Measurements from ENCODE around the gene WWOX. TPM values are rescaled to one million over a fixed set of nuclear protein-coding genes. Genes with fewer than 3 reads are reported as not detected.

The WWOX gene
- total and polyA plus RNA-seq, 2 experiments from 2014 or later = 22.1 to 123 TPM

DNA sequence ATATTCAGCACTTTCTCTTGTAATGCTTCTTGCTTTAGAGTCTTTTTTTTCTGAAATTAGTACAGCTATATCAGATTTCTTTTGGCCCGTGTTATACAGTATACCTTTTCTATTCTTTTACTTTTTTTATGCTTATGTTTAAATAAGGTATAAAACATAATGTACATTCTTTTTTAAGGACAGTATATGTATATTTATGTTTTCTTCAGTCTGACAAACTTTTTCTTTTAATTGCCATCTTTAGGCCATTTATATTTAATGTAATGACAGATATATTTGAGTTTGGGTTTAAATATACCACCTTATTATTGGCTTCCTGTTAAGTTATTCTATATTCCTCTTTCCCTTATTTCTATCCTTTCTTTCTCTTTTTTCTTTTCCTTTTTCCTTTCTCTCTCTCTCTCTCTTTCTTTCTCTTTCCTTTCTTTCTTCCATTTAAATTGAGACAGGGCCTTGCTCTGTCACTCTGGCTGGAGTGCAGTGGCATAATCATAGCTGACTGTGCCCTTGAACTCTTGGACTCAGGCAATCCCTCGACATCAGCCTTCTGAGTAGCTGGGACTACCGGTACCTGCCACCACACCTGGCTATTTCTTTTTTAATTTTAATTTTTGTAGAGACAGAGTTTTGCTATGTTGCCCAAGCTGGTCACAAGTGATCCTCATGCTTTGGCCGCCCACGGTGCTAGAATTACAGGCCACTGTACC, 61.7 kb downstream of the WWOX start:
- TF ChIP-seq, protein P1, sequence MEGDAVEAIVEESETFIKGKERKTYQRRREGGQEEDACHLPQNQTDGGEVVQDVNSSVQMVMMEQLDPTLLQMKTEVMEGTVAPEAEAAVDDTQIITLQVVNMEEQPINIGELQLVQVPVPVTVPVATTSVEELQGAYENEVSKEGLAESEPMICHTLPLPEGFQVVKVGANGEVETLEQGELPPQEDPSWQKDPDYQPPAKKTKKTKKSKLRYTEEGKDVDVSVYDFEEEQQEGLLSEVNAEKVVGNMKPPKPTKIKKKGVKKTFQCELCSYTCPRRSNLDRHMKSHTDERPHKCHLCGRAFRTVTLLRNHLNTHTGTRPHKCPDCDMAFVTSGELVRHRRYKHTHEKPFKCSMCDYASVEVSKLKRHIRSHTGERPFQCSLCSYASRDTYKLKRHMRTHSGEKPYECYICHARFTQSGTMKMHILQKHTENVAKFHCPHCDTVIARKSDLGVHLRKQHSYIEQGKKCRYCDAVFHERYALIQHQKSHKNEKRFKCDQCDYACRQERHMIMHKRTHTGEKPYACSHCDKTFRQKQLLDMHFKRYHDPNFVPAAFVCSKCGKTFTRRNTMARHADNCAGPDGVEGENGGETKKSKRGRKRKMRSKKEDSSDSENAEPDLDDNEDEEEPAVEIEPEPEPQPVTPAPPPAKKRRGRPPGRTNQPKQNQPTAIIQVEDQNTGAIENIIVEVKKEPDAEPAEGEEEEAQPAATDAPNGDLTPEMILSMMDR (IDR thresholded peaks at IDR 0.05; ENCODE audit: low read depth, low read length) = no peak
- Histone ChIP-seq H3K27ac (no peak overlapping the region), H3K9me3 (ENCODE audit: low read depth) (no peaks in the 10 kb centered on the region), H3K27me3 (no peaks in the 10 kb centered on the region), H3K4me3 (no peak overlapping the region), H3K4me1 (ENCODE audit: low read depth) (no peaks in the 10 kb centered on the region), H3K36me3 (no peaks in the 10 kb centered on the region)
- no peak for DNase-seq (ENCODE audit: low read depth in 1 of 2, low spot score in 1 of 2)

DNA sequence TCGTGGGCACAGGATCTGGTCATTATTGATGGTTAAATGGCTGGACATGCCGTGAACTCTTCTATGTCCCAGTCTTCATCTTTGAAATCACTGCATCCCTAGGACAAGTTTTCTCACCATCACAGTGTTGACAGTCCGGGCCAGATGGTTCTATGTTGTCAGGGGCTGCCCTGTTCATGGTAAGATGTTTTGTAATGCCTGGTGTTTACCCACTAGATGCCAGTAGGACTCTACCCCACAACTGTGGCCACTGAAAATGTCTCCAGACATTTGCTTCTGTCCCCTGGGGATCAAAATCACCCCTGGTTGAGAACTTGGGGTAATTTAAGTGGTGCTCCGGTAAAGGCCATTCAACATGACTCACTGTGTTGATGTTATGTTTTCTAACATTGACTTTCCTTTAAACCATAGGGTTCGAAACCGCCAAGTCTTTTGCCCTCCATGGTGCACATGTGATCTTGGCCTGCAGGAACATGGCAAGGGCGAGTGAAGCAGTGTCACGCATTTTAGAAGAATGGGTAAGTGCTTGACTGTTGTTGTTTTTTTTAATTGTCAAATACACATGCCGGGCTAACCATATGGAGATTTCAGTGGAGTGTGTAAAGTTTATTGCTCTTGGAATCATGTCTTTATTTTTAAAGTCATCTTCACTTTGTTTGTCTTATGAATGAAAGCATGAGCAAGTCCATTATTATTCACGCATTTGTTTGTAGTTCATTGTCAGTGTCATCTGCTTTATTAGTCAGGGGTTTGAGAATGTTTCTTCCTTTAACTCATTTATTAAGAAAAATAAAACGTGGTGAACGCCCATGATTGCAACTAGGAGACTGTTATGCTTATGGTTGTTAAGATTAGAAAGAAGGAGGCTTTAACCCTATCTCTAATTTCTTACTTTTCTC, 64.6 kb downstream of the WWOX start:
- TF ChIP-seq, protein P1 (IDR thresholded peaks at IDR 0.05; ENCODE audit: low read depth, low read length) = no peak
- Histone ChIP-seq H3K27me3 (no peaks in the 10 kb centered on the region), H3K4me1 (ENCODE audit: low read depth) (no peaks in the 10 kb centered on the region), H3K9me3 (ENCODE audit: low read depth) (no peaks in the 10 kb centered on the region), H3K27ac (no peak overlapping the region), H3K4me3 (no peak overlapping the region), H3K36me3 (no peaks in the 10 kb centered on the region)
- no peak for DNase-seq (ENCODE audit: low read depth in 1 of 2, low spot score in 1 of 2)

DNA sequence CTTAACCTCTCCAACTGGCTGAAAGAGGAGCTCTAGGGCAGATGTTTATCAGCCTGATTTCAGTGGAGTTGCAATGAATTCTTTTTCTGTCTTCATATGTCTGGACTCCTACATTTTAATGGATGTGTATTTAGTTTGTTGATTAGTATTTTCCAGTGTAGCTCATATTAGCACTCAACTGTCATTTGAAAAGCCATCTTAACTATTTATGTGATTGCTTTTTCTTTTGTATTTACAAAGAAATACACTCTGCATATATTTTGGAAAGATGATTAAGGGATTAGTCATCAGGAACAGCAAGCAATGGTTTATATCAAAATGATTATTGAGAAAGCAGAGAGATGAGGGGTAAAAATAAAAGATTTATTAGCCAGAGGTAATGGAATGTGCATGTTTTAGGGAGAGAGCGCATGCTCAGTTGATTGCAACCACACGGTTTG, 71.1 kb downstream of the WWOX start:
- Histone ChIP-seq H3K27me3 (no peaks in the 10 kb centered on the region), H3K4me3 (no peak overlapping the region), H3K4me1 (ENCODE audit: low read depth) (no peaks in the 10 kb centered on the region), H3K9me3 (ENCODE audit: low read depth) (no peaks in the 10 kb centered on the region), H3K36me3 (no peaks in the 10 kb centered on the region), H3K27ac (no peak overlapping the region)
- no peak for DNase-seq (ENCODE audit: low read depth in 1 of 2, low spot score in 1 of 2)
- TF ChIP-seq, protein P1 (IDR thresholded peaks at IDR 0.05; ENCODE audit: low read depth, low read length) = no peak

DNA sequence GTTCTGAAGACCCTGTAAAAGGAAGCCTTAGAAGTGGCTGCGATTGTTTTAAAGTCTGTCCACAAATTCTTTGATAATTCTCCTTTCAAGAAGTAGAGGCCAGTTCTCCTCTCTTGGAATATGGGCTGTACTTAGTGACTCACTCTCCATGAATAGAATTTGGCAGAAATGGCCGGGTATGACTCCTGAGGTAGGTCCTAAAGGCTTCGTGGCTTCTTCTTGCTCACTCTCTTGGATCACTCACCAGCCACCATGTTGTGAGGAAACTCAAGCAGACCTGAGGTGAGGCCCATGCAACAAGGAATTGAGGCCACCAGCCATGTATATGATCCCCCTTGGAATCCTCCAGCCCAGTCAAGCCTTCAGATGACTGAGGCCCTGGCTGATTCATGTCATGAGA, 75.8 kb downstream of the WWOX start:
- H3K4me1 ChIP-seq (ENCODE audit: low read depth) = no peaks in the 10 kb centered on the region
- no peaks in the 10 kb centered on the region for H3K9me3 ChIP-seq (ENCODE audit: low read depth)
- H3K27ac ChIP-seq = no peak overlapping the region
- TF ChIP-seq, protein P1 (IDR thresholded peaks at IDR 0.05; ENCODE audit: low read depth, low read length) = no peak
- no peaks in the 10 kb centered on the region for H3K27me3 ChIP-seq
- H3K4me3 ChIP-seq = no peak overlapping the region
- no peak for DNase-seq (ENCODE audit: low read depth in 1 of 2, low spot score in 1 of 2)
- no peaks in the 10 kb centered on the region for H3K36me3 ChIP-seq

DNA sequence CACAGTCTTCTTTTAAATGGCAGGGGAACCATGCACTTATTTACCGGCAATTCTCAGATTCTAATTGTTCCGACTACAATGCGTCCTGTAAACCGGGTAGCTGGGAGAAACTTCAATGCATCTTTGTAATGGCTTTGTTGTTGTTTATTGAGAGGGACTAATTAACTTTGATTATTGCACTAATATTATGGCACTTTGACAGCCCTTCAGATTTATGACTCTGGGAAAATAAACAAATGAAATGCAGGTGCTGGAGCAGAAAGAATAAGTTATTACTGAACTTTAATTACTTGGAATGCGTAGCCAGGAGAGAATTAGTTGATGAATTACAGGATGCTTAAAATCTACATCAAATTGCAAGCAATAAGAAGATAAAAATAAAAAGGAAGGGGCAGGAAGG, 77.0 kb downstream of the WWOX start:
- H3K9me3 ChIP-seq (ENCODE audit: low read depth) = no peaks in the 10 kb centered on the region
- no peak overlapping the region for H3K4me3 ChIP-seq
- H3K36me3 ChIP-seq = no peaks in the 10 kb centered on the region
- H3K4me1 ChIP-seq (ENCODE audit: low read depth) = no peaks in the 10 kb centered on the region
- TF ChIP-seq, protein P1 (IDR thresholded peaks at IDR 0.05; ENCODE audit: low read depth, low read length) = no peak
- H3K27ac ChIP-seq = no peak overlapping the region
- DNase-seq (ENCODE audit: low read depth in 1 of 2, low spot score in 1 of 2) = no peak
- H3K27me3 ChIP-seq = no peaks in the 10 kb centered on the region
